Gastroesophageal sphincter (tissue), 3 donors: ENCODE data around the gene SLC25A33.
"Not testable (repeated sequence)": the region's sequence is repeated elsewhere in the genome, so short reads cannot be mapped to it uniquely, and the experiment has no call there.

Experiments used
- CTCF ChIP-seq, 4 experiments: fragments of 200-600 bp in 2 of 4; fragments of 450-650 bp in 2 of 4; sonication (generic) in 1 of 4; IDR thresholded peaks; one replicate each; pipeline ENCODE4 v1.5.1; 2017 to 2019; ENCODE audit warnings: antibody characterized with exemption in 4 of 4, mild to moderate bottlenecking in 2 of 4, moderate library complexity in 2 of 4
- POLR2AphosphoS5 ChIP-seq: sonication (generic); formaldehyde crosslinking; IDR thresholded peaks from one replicate; pipeline ENCODE4 v1.6.1; 2017; ENCODE audit warnings: antibody characterized with exemption

GRCh38 chr1:9515550-9515949 is 23.7 kb upstream of the SLC25A33 start:
- TF ChIP-seq POLR2AphosphoS5; CTCF (IDR thresholded peaks at IDR 0.05): not testable (repeated sequence)
